HG03520 (cell line): Measurements from ENCODE around the gene PPCS.
"Not testable (repeated sequence)": the region's sequence is repeated elsewhere in the genome, so short reads cannot be mapped to it uniquely, and the experiment has no call there.

ENCODE experiments used
- ATAC-seq: cut with Tn5 transposase; IDR thresholded peaks from one replicate; pipeline ENCODE4 v1.9.1; 2021; ENCODE audit warnings: mild to moderate bottlenecking, moderate library complexity; ENCODE audit not compliant: unreplicated experiment

PPCS gene

GRCh38 chr1:42450061-42450460 is 6.3 kb upstream of the PPCS start:
- no peak for ATAC-seq

GRCh38 chr1:42453386-42453785 is 3.0 kb upstream of the PPCS start:
- no peak for ATAC-seq

DNA sequence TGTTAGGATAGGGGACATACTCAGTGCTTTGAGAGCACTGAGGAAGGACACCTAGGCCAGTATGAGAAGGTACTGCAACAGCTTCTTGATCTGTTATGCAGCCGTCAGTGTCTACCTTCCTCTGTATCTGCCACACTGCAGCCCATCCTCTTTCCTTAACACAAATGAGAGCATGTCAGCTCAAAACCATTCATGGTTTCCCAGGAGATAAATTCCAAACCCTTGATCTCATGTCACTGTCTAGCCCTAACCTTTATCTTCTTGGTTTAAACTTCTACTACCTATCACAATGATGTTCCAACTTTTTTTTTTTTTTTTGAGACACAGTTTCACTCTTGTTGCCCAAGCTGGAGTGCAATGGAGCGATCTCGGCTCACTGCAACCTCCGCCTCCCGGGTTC is 1.9 kb upstream of the PPCS start:
- ATAC-seq, result no peak

GRCh38 chr1:42456754-42457089 is 379 bp downstream of the PPCS start:
- peak; percentile 44 for ATAC-seq

GRCh38 chr1:42461196-42461595 is 4.9 kb downstream of the PPCS start:
- no peak for ATAC-seq

GRCh38 chr1:42462828-42463763 is 6.8 kb downstream of the PPCS start, which contains the start of gene CCDC30:
TSS of gene CCDC30 (plus strand) at chr1:42463286. CDS start at chr1:42480552, 17,266 bp downstream.
- ATAC-seq, result peak; percentile 99

GRCh38 chr1:42463921-42464320 is 7.6 kb downstream of the PPCS start:
- ATAC-seq, result no peak

DNA sequence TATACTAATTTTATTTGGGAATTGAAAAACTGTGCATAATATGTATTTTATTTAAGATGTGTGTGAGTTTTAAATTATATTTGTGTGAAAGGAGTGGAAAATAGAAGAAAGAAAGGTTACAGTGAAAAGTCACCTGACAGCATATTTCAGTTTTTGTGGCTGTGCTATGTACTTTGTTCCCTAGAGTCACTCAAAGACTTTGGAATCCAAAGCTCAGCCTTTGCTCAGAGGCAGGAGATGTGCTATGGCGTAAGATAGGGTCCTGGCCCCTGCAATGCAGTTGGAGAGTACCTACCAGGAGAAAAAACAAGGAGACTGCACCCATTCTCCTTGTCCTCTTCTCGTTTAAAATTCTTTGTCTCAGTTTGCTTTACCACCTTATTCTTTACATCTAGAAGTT is 9.7 kb downstream of the PPCS start:
- no peak for ATAC-seq

DNA sequence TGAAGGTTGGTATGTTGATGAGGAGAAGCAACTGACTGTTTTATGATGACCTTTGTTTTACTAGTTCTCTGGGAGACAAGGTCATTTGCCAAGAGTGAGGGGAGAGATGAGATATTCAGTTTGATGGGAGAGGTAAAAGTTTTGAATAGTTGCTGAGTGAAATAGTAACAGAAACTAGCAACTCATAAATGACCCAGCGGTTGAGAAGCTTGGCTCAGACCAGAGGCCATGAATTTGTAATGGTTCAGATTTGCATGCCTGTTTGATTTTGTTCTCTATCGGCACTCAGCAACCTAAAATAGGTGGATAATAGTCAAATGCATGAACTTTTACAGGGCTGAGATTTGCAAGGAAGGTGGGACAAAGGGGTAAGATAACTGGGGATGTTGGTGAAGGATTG is 13.4 kb downstream of the PPCS start:
- no peak for ATAC-seq

DNA sequence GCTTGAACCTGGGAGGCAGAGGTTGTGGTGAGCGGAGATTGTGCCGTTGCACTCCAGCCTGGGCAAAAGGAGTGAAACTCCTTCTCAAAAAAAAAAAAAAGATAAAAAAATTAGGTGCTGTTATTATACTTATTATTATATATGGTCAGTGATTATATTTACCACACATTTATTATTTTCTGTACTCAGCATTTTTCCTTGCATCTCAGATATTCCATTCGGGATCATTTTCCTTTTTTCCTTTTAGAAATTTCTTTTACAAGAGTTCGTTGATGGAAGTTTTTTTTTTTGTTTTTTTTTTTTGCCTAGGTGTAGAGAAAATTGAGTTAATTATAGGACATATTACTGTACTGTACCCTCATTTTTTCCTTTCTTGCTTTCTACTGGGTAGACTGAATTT is 20.3 kb downstream of the PPCS start:
- no peak for ATAC-seq

DNA sequence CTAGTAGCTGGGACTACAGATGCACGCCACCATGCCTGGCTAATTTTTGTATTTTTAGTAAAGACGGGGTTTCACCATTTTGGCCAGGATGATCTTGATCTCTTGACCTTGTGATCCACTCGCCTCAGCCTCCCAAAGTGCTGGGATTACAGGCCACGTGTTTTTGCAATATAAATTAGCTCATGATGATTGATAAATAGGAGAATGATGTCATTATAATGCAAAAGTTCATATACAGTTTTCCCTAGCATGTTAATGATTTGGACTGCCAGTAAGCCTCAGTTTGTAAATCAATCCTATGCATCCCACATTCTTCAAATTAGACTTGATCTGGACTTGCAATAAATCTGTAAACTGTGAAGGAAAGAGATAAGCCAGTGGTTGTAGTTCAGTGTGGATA is 21.0 kb downstream of the PPCS start:
- not testable (repeated sequence) for ATAC-seq

GRCh38 chr1:42477775-42478174 is 21.4 kb downstream of the PPCS start:
- ATAC-seq, result no peak

GRCh38 chr1:42479621-42480020 is 23.3 kb downstream of the PPCS start:
- ATAC-seq, result no peak

DNA sequence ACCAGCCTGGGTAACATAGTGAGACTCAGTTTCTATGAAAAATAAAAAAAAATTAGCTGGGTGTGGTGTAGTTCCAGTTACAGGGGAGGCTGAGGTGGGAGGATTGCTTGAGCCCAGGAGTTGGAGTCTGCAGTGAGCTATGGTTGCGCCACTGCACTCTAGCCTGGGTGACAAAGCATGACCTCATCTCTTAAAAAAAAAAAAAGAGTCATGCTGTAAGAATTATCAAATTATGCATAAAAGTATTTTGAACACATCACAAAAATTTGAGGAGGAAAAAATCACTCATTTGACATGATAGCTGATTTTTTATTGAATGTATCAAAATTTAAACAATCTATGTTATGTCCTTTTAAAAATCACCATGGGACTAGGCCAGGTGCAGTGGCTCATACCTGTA is 24.6 kb downstream of the PPCS start:
- no peak for ATAC-seq

- ATAC-seq, result no peak
Observed at GRCh38 chr1:42482635-42483153, 26.4 kb downstream of the PPCS start.

DNA sequence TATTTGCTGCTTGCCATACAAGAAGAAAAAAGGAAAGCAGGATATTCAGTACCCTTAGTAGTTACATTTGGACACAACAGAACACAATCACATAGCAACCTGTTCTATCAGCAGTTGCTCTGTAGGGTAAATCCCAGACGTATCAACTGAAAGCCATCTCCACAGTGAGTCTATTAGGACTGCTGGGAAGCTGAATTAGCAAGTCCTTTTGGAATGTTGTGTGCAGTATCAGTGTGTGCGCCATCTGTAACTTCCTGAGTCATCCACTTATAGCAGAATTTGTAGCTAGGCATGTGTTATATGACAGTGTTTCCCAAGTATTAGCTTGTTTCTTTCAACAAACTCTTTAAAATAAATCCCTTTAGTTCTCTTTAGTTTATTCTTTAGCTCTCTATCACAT is 28.0 kb downstream of the PPCS start:
- no peak for ATAC-seq

DNA sequence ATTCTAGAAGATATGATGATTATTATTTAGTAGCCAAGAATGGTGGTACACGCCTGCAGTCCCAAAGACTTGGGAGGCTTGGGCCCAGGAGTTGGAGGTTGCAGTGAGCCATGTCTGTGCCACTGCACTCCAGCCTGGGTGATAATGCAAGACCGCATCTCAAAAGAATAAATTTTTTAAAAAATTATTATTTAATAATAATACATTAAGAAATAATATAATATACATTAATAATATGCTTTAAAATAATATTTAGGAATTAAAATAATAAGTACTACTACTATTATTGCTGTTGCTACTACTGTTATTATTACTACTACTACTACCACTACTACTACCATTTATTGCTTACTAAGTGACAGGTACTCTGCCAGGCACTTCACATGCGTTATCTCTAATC is 33.9 kb downstream of the PPCS start:
- no peak for ATAC-seq

- not testable (repeated sequence) for ATAC-seq
Observed at GRCh38 chr1:42502031-42502430, 45.7 kb downstream of the PPCS start.

- no peak for ATAC-seq
Observed at GRCh38 chr1:42504535-42505128, 48.3 kb downstream of the PPCS start.

- no peak for ATAC-seq
Observed at GRCh38 chr1:42506576-42506975, 50.2 kb downstream of the PPCS start.
